Activated CD4-positive, alpha-beta T cell treated with anti-CD3 and anti-CD28 coated beads, Interleukin-2, amount 10 ng/mL, durations not matched to agents 24 days and 14 days (primary cell): ENCODE measurements around the gene NSD2. TPM values are rescaled to one million over a fixed set of nuclear protein-coding genes. Genes with fewer than 3 reads are reported as not detected.
"Not testable (repeated sequence)": the region's sequence is repeated elsewhere in the genome, so short reads cannot be mapped to it uniquely, and the experiment has no call there.

Experiments
- DNase-seq: peaks from one replicate; pipeline ENCODE4 v3.0.0; 2022
- H3K27ac Mint-ChIP-seq: one replicate; pipeline ENCODE4 v1.8.0; 2022; ENCODE audit warnings: mild to moderate bottlenecking, mixed read lengths
- H3K27me3 Mint-ChIP-seq: one replicate; pipeline ENCODE4 v1.8.0; 2022; ENCODE audit warnings: mixed read lengths
- H3K36me3 Mint-ChIP-seq: one replicate; pipeline ENCODE4 v1.8.0; 2022; ENCODE audit warnings: low read depth, mild to moderate bottlenecking, mixed read lengths
- H3K4me1 Mint-ChIP-seq: one replicate; pipeline ENCODE4 v1.8.0; 2021; ENCODE audit warnings: mixed read lengths
- H3K4me3 Mint-ChIP-seq: one replicate; pipeline ENCODE4 v1.8.0; 2022; ENCODE audit warnings: mild to moderate bottlenecking, moderate library complexity, mixed read lengths
- H3K9me3 Mint-ChIP-seq: one replicate; pipeline ENCODE4 v1.8.0; 2021; ENCODE audit warnings: mixed read lengths
- intact Hi-C: fragments of 100-400 bp; cut with micrococcal nuclease; formaldehyde crosslinking; loops from one replicate; pipeline ENCODE4 v1.15.1; 2023
- total RNA-seq: library from RNA; stranded (reverse); gene quantifications from 2 replicates; pipeline ENCODE4 v1.2.3, GENCODE V29; 2022

Gene NSD2
- total RNA-seq, 1 donor from 2014 or later = 214 TPM

DNA sequence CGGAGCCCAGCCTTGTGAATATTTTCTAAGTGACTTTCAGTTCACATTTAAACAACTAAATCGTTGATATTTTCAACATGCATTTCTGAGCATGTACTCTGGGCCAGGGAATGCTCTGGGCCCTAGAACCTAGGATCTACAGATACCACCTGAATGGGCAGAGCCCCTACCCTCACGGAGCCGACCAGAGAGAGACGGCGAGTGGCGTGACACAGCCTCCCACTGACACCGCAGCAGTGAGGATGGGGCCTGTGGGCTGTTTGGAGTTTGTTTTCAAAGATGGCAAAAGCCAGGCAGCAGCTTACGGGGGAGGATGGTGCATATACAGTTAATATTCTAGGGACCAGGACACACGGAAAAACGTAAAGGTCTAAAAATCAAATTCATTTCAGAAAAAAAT lies 119.9 kb downstream of the NSD2 start:
- intact Hi-C loops = no loop called here
- Mint-ChIP-seq H3K9me3 (no peaks in the 10 kb centered on the region), H3K4me1 (peaks cover 1% of the 10 kb centered on the region), H3K27me3 (no peaks in the 10 kb centered on the region), H3K27ac (no peak overlapping the region), H3K4me3 (no peak overlapping the region), H3K36me3 (peaks cover 23% of the 10 kb centered on the region)
- no peak for DNase-seq

DNA sequence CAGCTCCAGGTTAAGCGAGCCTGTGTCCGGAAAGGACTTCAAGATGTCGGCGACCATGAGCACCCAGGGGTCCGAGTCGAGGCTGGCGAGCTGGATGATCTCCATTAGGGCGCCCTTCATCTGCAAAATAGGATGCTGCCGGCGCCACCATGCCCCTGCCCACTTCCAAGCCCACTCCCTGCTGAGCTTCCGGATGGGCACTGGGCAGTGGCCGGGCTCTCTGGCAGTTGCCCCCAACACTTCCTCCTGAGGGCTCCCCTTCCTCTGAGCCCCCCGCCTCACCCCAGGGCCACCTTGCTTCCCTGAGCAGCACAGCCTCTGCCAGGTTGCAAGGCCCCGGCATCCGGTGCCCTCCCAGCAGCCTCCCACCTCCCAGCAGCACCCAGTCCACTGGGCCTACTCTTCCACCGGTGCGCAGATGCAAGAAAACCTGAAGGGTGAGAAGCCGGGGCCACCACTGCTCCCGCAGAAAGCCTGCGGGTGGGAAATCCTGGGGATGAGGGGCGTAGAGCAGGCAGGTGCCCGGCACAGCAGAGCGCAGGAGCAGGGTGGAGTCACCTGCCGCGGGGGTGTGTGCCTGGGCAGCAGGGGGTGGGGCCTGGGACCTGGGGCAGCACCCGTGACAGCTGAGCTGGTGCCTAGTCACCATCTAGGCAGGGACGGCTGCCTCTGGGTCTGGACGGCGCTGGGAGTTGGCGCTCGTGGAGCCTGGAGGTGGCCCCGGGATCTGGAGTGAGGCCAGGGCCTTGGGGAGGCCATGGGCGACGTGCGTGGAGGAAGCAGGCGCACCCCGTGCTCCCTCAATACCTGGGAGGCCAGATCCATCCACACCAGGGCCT lies 120.6 kb downstream of the NSD2 start:
- peaks cover 1% of the 10 kb centered on the region for H3K4me1 Mint-ChIP-seq
- peaks cover 30% of the 10 kb centered on the region for H3K36me3 Mint-ChIP-seq
- DNase-seq = no peak
- intact Hi-C loops = no loop called here
- H3K27ac Mint-ChIP-seq = no peak overlapping the region
- H3K9me3 Mint-ChIP-seq = no peaks in the 10 kb centered on the region
- no peaks in the 10 kb centered on the region for H3K27me3 Mint-ChIP-seq
- no peak overlapping the region for H3K4me3 Mint-ChIP-seq

DNA sequence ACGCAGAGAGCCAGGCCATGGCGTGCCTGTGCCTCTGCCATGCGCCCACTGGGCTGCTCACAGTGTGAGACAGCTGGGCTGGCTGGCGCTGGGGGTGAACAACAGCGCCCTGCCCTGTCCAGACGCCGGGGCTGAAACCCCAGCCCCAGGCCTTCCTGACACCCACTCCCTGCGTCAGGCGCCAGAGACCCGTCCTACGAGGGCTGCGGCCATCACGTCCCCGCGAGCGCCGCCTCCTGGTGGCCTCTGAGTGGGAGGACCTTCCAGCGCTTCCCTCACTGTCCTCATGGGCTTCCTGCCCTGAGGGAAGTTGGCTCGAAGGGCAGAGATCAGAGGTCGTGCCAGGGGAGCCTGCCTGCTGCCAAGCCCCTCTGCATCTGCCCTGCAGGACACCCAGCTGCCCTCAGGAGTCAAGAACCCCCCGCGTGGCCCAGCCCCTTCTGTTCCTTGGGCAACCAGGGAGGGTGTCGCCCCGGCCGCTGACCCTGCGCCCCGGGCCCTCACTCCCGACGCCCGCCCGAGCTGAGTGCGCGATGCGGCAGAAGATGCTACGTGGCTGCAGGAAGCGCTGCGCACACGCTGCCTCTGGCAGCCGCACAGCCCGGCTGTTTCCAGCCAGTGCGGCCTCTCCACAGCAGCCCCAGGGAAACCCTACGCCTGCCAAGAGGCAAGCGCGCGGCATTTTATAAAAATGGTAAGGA lies 121.4 kb downstream of the NSD2 start:
- Mint-ChIP-seq H3K4me3 (no peak overlapping the region), H3K36me3 (peaks cover 38% of the 10 kb centered on the region), H3K4me1 (peaks cover 4% of the 10 kb centered on the region), H3K9me3 (peaks cover 4% of the 10 kb centered on the region), H3K27ac (no peak overlapping the region), H3K27me3 (no peaks in the 10 kb centered on the region)
- intact Hi-C loops = no loop called here
- DNase-seq = no peak

DNA sequence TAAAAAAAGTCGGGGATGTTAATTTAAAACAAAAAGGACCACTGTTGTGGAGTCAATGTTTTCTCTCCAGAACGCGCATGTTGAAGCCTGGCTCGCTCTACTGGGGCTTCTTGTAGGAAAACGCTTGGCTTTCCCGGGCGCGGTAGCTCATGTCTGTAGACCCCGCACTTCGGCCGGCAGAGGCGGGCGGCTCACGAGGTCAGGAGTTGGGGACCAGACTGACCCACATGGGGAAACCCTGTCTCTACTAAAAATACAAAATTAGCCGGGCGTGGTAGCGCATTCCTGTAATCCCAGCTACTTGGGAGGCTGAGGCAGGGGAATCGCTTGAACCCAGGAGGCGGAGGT lies 122.0 kb downstream of the NSD2 start:
- H3K4me1 Mint-ChIP-seq = peaks cover 6% of the 10 kb centered on the region
- H3K9me3 Mint-ChIP-seq = peaks cover 4% of the 10 kb centered on the region
- no peak overlapping the region for H3K27ac Mint-ChIP-seq
- H3K36me3 Mint-ChIP-seq = peaks cover 41% of the 10 kb centered on the region
- intact Hi-C loops = no loop called here
- no peaks in the 10 kb centered on the region for H3K27me3 Mint-ChIP-seq
- DNase-seq = no peak
- no peak overlapping the region for H3K4me3 Mint-ChIP-seq

DNA sequence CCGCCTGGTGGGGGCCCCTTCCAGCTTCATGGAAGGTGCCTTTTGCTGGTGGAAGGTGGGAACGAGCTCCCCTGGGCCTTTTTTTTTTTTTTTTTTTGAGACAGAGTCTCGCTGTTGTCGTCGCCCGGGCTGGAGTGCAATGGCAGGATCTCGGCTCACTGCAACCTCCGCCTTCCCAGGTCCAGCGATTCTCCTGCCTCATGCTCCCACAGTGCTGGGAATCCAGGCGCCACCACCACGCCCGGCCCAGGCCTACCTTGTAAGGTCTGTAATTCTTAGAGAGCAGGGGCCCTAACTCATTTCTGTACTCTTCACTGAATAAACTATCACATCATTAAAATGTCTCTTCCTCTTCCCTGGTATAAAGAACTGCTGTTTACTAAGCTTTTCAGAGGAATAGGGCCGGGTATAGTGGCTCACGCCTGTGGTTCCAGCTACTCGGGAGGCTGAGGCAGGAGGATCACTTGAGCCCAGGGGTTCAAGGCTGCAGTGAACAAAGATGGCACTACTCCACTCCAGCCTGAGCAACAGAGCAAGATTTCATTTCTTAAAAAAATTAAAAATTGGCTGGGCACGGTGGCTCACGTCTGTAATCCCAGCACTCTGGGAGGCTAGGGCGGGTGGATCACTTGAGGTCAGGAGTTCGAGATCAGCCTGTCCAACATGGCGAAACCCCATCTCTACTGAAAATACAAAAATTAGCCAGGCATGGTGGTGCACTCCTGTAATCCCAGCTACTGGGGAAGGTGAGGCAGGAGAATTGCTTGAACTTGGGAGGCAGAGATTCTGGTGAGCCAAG lies 122.7 kb downstream of the NSD2 start:
- H3K4me1 Mint-ChIP-seq, H3K4me3 Mint-ChIP-seq, intact Hi-C loops, H3K9me3 Mint-ChIP-seq, DNase-seq, H3K27me3 Mint-ChIP-seq, H3K27ac Mint-ChIP-seq: not testable (repeated sequence)
- H3K36me3 Mint-ChIP-seq = peaks cover 43% of the 10 kb centered on the region

DNA sequence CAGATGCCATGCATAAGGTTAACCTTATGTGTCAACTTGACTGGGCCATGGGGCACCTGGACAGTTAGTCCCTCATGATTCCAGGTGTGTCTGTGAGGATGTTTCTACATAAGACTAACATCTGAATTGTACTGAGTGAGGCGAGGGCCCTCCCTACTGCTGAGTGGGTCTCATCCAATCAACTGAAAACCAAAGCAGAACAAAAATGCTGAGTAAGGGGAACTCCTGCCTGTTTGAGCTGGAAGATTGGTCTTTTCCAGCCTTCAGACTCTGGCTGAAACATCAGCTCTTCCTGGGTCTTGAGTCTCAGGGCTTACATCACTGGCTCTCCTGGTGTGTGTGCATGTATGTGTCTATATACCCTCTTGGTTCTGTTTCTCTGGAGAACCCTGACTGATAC lies 123.7 kb downstream of the NSD2 start:
- H3K36me3 Mint-ChIP-seq = peaks cover 54% of the 10 kb centered on the region
- peaks cover 10% of the 10 kb centered on the region for H3K4me1 Mint-ChIP-seq
- no peak for DNase-seq
- H3K4me3 Mint-ChIP-seq = no peak overlapping the region
- H3K9me3 Mint-ChIP-seq = peaks cover 20% of the 10 kb centered on the region
- intact Hi-C loops = no loop called here
- no peaks in the 10 kb centered on the region for H3K27me3 Mint-ChIP-seq
- H3K27ac Mint-ChIP-seq = no peak overlapping the region

DNA sequence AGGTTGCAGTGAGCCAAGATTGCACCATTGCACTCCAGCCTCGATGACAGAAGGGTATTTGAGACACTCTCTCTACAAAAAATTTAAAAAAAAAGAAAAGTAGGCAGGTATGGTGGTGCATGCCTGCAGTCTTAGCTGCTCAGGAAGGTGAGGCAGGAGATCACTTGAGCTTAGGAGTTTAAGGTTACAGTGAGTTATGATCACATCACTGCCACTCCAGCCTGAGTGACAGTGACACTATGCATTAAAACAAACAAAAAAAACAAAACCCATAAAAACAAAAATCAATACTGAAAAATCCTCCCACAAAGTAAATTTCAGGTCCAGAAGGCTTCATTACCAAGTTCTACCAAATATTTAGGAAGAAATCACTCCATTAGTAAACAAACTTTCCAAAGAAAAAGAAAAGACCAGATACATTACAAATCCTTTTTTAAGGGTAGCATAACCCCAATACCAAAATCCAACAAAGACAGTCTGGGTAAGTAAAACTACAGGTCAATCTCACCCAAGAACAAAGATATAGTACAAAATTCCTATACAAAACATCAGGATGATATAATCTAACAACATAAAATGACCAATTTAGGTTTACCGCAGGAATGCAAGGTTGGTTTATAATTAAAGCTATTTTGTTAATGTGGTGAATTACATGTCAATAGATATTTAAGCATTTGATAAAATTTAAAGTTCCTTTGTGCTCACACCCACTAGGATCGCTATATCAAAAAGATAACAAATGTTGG lies 125.8 kb downstream of the NSD2 start:
- H3K36me3 Mint-ChIP-seq = peaks cover 66% of the 10 kb centered on the region
- DNase-seq = no peak
- no peaks in the 10 kb centered on the region for H3K27me3 Mint-ChIP-seq
- H3K27ac Mint-ChIP-seq = no peak overlapping the region
- H3K9me3 Mint-ChIP-seq = peaks cover 29% of the 10 kb centered on the region
- H3K4me3 Mint-ChIP-seq = no peak overlapping the region
- intact Hi-C loops = no loop called here
- peaks cover 13% of the 10 kb centered on the region for H3K4me1 Mint-ChIP-seq

DNA sequence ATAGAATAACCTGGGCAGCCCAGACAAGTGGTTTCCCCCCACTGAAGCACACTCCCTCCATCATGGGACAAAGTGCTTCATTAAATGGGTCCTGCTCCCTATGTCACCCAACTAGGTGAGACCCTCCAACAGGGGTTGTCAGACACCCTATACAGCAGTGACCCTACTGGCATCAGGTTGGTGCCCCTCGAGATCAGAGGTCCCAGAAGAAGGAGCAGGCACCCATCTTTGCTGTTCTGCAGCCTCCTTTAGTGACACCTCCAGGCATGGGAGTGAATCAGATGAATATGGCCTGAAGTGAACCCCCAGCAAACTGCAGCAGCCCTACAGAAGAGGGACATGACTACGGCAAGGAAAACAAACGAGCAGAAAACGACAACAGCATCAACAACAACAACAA lies 126.5 kb downstream of the NSD2 start:
- no peak overlapping the region for H3K4me3 Mint-ChIP-seq
- peaks cover 18% of the 10 kb centered on the region for H3K4me1 Mint-ChIP-seq
- H3K27ac Mint-ChIP-seq = no peak overlapping the region
- peaks cover 29% of the 10 kb centered on the region for H3K9me3 Mint-ChIP-seq
- H3K36me3 Mint-ChIP-seq = peaks cover 73% of the 10 kb centered on the region
- intact Hi-C loops = no loop called here
- H3K27me3 Mint-ChIP-seq = no peaks in the 10 kb centered on the region
- DNase-seq = no peak

DNA sequence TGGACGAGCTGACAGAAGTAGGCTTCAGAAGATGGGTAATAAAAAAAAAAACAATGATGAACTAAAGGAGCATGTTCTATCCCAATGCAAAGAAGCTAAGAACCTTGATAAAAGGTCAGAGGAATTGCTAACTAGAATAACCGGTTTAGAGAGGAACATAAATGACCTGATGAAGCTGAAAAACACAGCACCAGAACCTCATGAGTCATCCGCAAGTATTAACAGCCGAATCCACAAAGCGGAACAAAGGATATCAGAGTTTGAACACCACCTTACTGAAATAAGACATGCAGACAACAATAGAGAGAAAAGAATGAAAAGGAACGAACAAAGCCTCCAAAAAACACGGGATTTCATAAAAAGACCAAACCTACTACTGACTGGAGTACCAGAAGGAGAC lies 127.1 kb downstream of the NSD2 start:
- DNase-seq = no peak
- Mint-ChIP-seq H3K27me3 (no peaks in the 10 kb centered on the region), H3K9me3 (peaks cover 33% of the 10 kb centered on the region), H3K36me3 (peaks cover 79% of the 10 kb centered on the region), H3K27ac (no peak overlapping the region), H3K4me3 (no peak overlapping the region), H3K4me1 (peaks cover 23% of the 10 kb centered on the region)
- intact Hi-C loops = no loop called here

DNA sequence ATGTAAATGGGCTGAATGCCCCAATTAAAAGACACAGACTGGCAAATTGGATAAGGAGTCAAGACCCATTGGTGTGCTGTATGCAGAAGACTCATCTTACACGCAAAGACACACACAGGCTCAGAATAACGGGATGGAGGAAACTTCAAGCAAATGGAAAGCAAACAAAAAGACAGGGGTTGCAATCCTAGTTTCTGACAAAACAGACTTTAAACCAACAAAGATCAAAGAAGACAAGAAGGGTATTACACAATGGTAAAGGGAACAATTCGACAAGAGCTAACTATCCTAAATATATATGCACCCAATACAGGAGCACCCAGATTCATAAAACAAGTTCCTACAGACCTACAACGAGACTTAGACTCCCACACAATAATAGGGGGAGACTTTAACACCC lies 128.1 kb downstream of the NSD2 start:
- H3K27me3 Mint-ChIP-seq, H3K4me3 Mint-ChIP-seq, intact Hi-C loops, DNase-seq, H3K27ac Mint-ChIP-seq: not testable (repeated sequence)
- H3K36me3 Mint-ChIP-seq = peaks cover 79% of the 10 kb centered on the region
- H3K9me3 Mint-ChIP-seq = peaks cover 33% of the 10 kb centered on the region
- H3K4me1 Mint-ChIP-seq = peaks cover 24% of the 10 kb centered on the region

DNA sequence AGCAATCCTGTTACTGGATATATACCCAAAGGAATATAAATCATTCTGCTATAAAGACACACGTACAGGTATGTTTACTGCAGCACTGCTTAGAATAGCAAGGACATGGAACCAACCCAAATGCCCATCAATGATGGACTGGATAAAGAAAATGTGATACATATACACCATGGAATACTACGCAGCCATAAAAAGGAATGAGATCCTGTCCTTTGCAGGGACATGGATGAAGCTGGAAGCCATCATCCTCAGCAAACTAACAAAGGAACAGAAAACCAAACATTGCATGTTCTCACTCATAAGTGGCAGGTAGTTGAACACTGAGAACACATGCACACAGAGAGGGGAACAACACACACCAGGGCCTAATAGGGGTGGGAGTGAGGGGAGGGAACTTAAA lies 132.2 kb downstream of the NSD2 start:
- peaks cover 69% of the 10 kb centered on the region for H3K36me3 Mint-ChIP-seq
- DNase-seq, H3K27ac Mint-ChIP-seq, H3K27me3 Mint-ChIP-seq, H3K4me3 Mint-ChIP-seq: not testable (repeated sequence)
- intact Hi-C loops = loop anchor here (10.0 kb wide), 2 partner anchors 129 to 411 kb away; partner anchors contain the start of genes CFAP99, NSD2 and ZFYVE28
- peaks cover 27% of the 10 kb centered on the region for H3K9me3 Mint-ChIP-seq
- peaks cover 38% of the 10 kb centered on the region for H3K4me1 Mint-ChIP-seq

DNA sequence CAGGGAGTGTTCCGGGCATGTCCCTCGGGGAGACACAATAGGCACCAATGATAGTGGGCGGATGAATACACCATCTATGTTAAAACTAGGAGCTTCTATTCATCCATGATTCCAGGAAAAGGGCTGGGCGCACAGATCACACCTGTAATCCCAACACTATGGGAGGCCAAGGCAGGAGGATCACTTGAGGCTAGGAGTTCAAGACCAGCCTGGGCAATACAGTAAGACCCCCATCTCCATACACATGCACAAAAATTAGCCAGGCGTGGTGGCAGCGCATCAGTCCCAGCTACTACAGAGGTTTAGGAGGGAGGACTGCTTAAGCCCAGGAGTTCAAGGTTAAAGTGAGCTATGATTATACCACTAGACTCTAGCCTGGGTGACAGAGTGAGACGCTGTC lies 135.2 kb downstream of the NSD2 start:
- intact Hi-C loops = loop anchor here (5.0 to 10.0 kb wide), 4 partner anchors 132 to 408 kb away; partner anchors contain the start of genes CFAP99, NSD2 and ZFYVE28
- H3K27me3 Mint-ChIP-seq = peaks cover 5% of the 10 kb centered on the region
- no peak for DNase-seq
- no peak overlapping the region for H3K27ac Mint-ChIP-seq
- H3K36me3 Mint-ChIP-seq = peaks cover 39% of the 10 kb centered on the region
- H3K4me1 Mint-ChIP-seq = peaks cover 39% of the 10 kb centered on the region
- peak overlapping the region; percentile 26 for H3K4me3 Mint-ChIP-seq
- H3K9me3 Mint-ChIP-seq = peaks cover 4% of the 10 kb centered on the region

DNA sequence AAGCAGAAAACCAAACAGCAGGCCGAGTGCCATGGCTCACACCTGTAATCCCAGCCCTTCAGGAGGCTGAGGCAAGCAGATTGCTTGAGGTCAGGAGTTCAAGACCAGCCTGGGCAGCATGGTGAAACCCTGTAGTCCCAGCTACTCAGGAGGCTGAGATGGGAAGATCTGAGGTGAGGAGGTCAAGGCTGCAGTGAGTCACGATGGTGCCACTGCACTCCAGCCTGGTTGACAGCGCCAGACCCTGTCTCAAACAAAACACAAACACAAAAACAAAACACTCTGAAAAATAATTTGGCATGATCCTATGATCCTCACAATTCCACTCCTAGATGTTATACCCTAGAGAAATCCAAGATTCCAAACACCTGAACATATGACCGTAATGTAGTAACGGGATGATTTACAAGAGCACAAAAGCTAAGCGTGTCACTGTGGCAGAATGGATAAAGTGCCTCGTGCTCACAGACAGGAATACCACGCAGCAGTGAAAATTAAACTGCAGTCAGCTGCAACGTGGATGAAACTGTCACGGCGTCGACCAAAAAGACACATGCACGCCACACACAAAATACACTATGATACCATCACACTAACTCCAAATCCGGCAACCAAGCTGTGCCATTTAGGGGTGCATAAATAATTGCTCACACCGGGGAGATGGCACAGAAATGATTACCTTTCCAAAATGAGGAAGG lies 135.9 kb downstream of the NSD2 start:
- Mint-ChIP-seq H3K36me3 (peaks cover 36% of the 10 kb centered on the region), H3K9me3 (peaks cover 4% of the 10 kb centered on the region), H3K4me3 (peak overlapping the region; percentile 91), H3K27me3 (peaks cover 8% of the 10 kb centered on the region), H3K4me1 (peaks cover 39% of the 10 kb centered on the region), H3K27ac (peak overlapping the region; percentile 91)
- intact Hi-C loops = loop anchor here (5.0 to 10.0 kb wide), 4 partner anchors 132 to 408 kb away; partner anchors contain the start of genes CFAP99, NSD2 and ZFYVE28
- DNase-seq = no peak
